Ecto neural progenitor cell (in vitro differentiated cells): ENCODE results near the gene TRPM5.
A peak's percentile ranks its signal among the peaks of the same experiment; 100 is the strongest.

Experiments
- DNase-seq: peaks from one replicate; pipeline ENCODE4 v3.0.0-alpha.2; 2018; ENCODE audit warnings: low spot score

The TRPM5 gene

DNA sequence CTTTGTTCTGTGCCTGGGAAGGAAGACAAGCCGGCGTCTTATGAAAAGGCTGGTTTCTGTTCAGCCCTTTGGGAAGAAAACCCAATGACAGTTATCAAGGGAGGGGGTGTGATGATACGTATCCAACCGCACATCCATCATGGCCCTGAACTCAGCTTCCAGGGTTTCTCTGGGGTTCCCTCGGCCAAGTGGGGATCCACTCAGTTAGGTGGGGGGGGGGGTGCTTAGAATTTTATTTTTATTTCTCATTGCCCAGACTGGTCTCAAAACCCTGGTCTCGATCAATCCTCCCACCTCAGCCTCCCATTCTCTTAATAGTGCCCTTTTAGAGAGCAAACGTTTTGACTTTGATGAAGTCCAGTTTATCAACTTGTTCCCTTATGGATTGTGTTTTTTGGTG, 26.2 kb upstream of the TRPM5 start:
- no peak for DNase-seq

DNA sequence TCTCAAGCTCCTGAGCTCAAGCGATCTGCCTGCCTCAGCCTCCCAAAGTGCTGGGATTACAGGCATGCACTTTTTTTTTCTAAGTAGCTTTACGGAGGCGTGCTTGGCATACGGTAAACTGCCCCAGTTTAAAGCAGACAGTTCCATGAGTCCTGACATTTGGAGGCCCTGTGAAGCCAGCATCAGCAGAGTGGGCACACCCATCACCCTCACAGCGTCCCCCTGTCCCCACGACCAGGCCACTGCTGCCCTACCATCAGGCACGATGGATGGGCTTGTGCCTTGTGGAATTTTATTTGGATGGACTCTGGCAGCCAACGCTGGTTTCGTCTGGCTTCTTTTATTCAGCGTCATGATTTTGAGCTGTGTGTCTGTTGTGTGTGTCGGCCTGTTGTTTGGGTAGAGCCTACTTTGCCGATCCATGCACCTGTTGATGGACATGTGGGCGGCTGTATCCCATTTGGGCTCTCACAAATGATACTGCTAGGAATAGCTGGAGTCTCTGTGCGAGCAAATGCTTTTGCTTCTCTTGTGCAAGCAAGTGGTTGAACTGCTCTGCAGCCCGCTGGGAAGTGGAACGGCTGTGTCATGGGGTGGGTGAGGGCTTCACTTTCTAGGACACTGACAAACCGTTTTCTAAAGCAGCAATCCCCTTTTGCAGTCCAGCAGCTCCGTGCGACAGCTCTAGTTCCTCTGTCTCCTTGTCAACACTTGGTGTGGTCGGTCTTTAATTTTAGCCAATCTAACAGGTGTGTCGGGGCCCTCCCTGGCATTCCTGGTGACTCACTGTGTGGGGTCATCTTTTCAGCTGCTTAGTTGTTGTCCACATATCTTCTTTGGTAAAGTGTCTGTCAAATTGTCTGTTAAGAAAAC, 24.3 kb upstream of the TRPM5 start:
- no peak for DNase-seq

DNA sequence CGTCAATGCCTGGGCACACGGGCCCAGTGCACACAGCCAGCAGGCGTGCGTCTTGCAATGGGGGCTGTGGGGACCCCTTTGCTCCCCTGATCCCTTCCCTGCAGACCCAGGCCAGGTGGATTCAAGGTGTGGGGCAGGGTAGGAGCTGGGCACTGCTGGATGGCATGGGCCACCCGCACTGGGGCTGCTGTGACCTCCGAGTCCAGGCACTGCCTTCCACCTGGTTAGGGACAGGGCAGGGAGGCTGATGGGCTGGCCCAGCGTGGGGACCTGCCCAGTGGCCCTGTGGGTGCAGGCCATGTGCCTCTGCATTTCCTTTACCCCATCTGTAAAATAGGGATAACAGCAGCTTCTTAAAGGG, 23.4 kb upstream of the TRPM5 start:
- no peak for DNase-seq

DNA sequence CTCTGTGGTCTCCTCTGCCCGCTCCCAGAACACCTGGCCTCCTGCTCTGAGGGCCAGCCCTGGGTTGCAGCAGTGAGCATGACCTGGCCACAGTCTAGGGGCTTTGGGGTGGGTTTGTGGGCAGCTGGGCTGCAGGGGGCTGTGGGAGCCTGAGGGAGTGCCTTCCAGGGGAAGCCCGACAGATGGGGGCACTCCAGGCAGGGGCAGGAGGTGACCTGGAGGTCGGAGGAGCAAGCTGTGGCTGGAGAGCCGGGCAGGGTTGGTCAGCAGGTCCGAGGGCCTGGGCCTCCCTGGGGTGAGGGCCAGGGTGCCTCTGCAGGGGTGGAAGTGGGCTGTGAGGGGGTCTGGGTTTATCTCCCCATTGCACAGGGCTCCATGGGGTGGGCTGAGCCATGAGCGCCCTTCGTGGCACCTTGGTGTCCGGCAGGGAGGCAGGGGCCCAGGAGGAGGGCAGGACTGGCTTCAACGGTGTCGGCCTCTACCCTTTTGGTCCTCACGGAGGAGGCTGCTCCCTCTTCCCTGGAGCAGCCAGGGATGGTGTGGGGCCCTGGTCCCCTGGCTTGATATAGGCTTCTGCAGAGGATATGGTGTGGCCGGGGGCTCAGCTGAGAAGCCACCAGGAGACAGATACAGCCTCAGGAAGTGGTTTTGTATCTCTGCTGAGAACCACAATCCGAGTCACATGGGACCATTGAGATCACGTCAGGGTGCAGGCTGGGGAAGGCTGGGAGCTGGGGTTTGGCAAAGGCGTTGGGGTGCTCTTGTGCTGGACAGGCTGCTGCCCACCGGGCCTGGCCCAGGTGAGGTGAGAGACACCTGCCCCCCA, 22.8 kb upstream of the TRPM5 start:
- no peak for DNase-seq

DNA sequence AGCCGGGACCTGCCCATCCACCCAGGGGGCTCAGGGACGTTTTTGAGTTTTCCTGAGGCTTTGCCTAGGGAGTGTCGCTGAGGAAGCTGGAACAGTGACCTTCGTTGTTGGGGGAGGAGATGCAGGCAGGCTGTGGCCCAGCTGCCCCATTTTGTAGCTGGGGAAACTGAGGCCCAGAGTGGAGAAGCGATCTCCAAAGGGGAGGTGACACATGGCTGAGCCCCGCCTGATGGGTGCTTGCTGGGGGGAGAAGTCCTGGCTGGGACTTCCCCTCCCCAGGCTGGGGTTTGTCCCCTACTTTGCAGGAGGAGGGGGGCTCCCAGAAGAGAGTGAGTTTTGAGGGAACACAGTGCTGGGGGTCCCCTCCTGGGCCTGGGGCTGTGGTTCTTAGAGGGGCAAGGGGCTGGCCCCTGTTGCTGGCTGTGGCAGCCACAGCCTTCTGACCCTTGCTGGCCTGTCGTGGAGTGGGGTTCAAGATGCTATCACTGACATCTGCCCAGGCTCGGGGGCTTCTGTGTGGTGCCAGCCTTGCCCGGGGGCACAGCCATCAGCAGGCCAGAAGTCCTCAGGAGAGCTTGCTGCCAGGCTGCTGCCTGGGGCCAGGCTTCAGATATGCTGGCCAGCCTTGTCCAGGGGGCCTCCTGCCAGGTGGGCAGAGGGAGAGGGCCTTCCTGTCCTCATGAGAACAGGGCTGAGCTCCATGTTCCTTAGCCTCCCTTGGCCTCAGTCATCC, 21.9 kb upstream of the TRPM5 start:
- no peak for DNase-seq

DNA sequence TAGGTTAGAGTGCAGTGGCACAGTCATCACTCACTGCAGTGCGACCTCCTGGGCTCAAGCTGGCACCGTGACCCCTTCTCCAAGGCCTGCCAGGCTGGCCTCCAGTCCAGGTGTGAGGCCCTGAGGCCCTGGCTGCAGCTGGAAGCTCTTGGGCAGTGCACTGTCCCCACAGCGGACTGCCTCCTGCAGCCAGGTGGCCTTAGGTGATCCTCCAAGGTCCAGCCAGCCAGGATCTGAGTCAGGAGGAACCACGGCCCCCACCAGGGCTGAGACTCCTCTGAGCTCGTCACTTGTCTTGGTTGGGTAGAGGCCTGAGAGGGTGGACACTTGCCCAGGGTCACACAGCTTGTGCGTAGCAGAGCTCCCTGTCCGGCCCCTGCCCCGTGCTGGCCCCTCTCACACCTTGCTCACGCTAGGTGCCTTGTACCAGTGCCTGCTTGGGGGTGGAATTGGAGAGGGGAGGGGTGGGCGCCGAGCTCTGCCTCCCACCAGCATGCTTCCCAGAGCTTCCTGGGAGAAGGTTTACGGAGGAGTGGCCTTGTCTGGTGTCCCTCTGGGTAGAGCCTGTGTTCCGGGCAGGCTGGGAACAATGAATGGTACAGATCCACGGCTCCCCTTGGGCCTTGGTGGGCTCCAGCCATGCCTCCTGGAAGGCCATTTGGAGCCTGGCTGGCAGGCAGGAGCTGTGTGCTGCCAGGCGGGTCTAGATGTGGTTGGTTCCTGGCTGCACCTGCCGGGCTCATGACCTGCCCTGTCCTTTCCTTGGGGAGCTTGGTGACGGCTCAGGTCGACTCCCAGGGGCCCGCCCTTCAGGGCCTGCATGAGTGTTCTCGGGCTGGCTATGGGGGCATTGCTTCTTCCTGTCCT, 21.1 kb upstream of the TRPM5 start:
- DNase-seq: no peak

DNA sequence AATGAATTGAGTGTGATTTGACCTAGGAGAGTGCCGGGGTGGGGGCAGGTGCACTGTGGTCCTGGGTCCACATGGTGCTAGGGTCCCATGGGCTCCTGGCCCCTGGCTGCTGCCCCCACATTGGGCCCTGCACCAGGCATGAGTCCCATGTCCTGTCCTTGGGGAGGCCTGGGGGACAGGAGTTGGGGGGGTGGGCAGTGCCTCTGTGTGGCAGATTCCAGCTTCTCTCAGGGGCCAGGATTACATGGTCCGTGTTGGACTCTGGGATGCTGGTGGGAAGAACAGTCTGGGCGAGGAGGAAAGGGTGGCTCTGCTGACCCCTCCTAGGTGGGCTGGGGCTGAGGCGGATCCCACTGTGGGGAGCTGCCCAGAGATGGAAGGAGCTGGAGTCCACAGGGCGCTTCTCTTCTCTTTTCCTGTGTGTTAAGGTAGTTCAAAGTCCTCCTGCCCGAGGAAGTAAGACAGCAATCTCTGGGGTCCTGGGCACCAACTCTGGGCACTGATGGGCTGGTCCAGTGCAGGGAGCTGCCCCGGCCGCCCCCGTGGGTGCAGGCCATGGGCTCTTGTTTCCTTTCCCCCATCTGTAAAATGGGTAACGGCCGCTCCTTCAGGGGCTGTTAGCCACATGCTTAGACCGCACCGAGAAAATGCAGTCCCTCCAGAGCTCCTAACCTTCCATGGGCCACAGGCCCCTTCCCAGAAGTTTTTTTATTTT, 20.3 kb upstream of the TRPM5 start:
- no peak for DNase-seq

DNA sequence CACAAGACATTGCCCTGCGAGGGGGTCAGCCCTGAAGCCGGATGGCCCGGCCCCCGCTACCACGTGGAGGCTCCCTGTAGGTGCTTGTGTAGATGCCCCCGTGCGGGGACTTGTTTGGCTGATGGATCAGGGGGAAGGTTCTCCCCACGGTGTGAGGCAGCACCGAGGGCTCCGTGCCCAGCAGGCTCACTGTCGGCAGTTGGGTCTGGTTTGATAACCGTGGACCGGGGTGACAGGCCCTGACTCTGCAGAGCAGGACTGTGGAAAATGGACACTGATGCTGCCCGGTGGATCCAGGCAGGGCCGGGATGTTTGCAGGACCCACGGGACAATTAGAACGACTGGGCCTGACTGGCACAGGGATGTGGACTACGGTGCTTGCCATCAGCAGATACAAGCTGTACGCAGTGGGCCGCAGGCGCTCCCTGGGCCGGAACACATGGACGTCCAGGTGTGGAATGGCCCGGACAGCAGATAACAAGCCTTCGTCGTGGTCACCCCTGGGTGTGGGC, 19.5 kb upstream of the TRPM5 start:
- DNase-seq: no peak

DNA sequence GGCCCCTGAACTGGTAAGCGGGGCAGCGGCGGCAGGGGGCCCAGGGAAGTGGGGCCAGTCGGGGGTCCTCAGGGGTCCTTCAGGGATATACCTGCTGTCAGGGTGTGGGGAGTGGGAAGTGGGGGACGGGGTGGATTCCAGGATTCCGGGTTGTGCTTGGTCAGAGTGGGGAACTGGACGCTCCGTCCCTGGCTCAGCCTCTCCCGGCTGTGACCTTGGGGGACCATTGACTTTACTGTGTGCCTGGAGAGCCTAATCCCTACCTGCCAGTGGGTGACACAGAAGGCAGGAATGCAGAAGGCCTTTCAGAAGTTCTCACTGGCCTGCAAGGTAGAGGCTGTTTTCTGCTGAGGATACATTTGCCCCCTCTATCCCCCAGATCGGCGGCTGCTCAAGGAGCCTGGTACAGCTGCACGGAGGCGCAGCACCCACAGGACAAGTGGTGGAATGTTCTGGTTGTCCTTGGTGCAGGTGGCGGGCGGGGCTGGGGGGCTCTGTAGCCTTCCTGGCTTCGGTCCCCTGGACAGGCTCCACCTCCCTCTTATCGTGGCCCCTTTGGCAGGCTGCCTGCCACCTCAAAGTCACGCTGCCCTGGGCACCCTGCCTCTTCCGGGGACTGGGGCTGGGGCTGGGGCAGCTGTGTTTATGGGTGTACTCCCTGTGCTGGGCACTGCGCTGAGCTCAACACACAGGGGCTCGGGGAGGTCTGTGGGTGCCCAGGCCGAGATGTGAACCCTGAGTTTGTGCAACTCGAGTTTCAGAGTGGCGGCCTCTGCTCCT, 18.9 kb upstream of the TRPM5 start:
- no peak for DNase-seq

DNA sequence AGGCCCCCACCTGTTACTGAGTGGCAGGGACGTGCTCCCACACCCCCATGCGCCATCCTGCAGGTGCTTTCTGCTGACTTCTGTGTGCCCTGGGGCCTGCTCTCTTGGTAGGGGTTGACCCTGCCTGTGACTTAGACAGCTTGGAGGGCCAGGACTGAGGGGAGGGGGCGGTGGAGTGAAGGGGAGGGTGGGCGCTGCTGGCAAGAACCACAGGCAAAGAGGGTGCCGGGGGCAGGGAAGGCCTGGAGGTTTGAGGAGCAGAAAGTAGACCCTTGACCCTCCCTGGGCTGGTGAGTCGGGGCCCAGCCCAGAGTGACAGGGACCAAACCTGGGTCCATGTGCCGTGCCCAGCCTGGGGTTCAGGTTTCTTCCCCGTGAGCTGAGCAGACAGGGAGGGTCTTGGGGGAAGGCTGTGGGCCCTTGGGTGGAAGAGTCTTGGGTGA, 18.2 kb upstream of the TRPM5 start:
- DNase-seq: no peak

DNA sequence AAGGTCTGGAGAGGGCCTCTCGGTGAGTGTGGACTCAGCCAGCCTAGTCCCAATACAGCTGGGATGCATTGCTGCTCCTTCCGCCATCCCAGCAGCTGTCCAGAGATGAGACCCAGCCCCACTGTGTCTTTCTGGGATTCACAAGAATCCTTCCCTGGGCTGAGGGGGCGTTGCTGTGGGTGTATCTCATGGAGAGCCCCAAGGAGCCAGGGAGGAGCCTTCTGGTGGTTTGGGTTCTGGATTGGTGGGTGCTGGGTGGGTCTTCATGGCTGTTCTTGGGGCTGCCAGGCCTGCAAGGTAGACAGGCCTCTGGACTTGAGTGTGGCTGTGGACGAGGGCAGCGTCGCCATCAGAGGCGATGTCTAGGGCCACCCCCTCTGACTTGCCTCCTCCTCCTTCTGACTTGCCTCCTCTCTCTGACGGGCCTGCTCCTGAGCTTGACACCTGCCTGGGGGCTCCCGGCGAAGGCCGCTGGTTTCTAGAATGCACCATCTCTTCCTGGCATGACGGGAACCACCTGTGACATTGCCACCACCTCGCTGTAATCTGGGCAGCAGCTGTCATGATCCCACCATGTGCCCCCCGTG, 17.7 kb upstream of the TRPM5 start:
- DNase-seq: no peak

DNA sequence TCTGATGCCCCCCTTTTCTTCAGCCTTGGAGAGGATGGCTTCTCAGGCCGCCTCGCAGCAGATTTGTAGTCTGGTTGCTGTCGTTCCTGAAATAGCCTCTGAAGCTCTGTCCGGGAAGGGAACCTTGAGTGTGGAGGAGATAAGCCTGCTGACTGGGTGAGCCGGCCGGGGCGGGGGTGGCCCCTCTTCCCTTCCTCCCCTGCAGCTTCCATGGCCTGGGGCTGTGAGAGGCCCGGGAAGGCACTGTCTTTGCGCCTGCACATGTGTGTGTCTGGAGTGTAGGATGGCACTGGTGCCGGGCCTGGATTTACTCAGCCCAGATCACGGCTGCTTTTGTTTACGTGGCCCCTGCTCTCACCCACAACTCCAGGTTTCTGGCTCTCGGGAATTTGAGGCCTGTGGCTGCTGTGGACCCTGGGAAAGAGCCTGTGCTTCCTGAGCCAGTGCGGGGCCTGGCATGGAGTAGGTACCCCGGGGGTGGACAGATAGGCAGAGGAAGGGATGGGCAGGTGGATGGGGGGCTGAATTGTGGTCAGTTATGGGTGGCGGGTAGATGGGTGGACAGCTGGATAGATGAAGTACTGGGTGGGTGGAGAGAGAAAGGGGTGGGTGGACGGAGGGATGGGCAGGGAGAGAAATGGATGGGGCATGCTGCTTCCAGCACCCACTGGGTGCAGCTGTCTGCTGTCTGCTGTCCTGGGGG, 17.1 kb upstream of the TRPM5 start:
- DNase-seq: peak; percentile 47

DNA sequence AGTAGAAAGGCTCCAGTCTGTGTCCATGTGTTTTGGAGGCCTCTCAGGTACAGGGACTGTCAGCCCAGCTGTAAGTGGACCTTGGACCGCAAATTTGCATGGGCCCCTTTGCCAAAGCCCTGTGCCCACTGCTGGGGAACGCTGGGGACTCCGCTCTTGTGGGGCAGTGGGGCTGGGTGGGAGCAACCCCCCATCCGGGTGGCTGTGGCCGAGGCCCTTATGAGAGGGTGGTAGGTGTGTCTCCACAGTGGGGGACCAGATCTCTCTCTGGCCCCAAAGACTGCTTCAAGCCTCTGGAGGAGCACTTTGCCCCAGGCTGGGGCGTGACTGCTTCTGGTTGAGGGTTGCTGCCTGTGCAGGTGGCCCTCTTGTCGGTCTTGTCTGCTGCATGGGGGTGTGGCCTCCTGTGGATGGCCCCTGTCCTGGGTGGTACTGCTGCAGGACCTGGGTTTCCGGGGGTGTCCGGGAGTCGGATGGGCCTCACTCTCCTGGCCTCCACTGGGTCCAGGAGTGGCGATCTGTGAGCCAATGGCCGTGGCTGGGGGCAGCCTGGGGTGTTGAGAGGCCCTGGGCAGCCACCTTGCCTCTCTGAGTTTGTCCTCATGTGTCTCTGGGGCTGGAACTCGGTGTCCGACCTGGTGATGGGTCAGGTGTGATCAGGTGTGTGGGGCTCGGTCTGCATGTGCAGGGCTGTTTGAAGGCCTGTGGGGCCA, 16.4 kb upstream of the TRPM5 start:
- peak; percentile 41 for DNase-seq

DNA sequence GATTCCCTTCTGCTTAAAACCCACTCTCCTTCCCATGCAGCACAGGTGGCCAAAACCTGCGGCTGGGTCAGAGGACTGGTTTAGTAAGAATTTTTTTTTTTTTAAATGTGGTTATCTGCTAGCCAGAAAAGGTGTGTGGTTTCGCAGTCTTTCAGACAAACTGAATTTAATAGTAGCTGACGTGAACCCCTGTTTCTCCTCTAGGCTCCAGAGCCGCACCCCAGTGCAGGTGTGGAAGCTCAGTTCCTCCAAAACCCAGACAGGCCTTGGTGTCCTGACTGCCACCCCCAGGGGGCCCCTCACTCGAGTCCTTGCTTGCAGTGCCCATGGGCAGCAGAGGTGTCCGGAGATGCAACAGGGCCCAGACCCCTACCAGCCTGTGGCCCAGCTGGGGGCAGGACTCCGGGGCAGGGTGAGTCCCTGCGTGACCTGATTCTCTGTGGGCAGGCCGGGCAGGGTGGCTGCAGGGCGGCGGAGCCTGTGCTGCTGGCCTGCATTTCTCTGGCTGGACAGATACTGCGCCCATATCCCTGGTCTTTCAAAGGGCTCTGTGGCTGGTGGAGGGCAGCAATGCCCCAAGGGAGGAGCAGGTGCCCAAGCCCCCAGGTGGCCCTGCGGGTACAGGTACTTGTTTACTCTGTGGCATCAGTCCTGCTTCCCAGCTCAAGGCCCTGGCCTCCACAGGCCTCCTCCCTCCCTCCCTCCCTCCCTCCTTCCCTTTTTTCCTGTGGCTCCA, 15.7 kb upstream of the TRPM5 start:
- no peak for DNase-seq

DNA sequence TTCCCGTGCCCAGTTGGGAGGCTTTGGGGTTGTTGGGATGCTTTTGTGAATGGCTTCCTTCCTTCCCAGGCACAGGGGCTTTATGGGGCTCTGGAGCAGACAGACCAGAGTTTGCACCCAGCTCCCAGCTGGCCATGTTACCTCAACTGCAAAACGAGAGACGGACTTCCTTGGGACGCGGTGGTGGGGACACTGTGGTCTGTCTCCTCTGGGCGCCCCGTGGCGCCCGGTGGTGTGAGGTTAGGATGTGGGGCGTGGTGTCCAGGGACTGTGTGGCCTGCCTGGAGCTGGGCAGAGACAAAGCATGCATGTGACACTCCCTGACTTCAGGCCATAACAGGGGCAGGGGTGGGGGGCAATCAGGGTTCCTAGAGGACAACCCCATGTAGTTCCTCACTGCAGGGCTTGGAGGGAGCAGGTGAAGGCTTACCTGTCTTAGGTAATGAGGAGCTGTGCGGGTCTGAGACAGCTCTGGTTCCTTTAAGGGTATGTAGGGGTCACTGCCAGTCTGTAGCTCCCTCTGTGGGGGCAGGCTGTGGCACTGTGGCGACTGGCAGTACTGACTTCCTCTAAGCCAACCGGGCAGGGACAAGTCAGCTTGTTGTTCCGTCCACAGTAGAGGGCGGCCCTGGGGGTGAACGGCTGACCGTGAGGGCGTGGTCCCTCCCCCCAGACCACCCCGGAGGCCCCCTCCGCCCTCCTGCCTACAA, 14.9 kb upstream of the TRPM5 start:
- no peak for DNase-seq

DNA sequence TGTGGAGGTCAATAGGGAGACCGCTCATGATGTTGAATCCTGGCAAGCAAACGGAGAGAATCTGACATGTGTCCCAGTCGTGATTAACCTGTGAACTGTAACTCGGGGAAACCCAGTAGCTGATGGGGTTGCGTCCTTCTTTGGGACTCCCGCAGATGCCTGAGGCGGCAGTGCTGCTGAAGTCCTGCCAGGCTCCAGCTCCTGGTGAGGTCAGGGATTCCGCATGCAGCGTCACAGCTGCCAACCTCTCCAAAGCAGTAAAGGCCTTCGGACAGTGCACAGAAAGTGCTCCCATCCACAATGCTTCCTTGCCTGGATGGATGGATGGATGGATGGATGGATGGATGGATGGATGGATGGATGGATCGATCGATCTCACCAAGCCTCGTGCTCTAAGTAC, 14.0 kb upstream of the TRPM5 start:
- no peak for DNase-seq

DNA sequence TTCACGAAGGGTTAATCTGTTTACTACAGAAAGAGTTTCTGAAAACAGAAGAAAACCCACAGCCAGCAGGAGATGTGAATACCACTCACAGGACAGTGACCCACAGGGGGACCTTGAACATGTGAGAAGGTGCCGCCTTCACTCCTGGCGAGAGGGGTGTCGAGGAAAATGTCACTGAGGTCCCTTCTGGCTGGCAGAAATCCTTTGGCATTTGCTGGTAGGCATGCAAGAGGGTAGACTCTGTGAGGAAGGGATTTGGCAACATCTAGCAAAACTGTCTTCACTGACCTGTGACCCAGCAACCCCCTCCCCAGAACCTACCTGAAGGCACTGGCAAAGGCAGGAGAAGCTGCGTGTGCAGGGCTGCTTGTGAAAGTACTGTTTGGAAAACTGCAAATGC, 9.1 kb upstream of the TRPM5 start:
- no peak for DNase-seq
